Measurements from ENCODE around the gene KCTD1. TPM values are rescaled to one million over a fixed set of nuclear protein-coding genes. Genes with fewer than 3 reads are reported as not detected.
A peak's percentile ranks its signal among the peaks of the same experiment; 100 is the strongest.

The KCTD1 gene
- total and polyA plus RNA-seq, 5 donors: 31.4 to 51.8 (median 49.1) TPM

DNA sequence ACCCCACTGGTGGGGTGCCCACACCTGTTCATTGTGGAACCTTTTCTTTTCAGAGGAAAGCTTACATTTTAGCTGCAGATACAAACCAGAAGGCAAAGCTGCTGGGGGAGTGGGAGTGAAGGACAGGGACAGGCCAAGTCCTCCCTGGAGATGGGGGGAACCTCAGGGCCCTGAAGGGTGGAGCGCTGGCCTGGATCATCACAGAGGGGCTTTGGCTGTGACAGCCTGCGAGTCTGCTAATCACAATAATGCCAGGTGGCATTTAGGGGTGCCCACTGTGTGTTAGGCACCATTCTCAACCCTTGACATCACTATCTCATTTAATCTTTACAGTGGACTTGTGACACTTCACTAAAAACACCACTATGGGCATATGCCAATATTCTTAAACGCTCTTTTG, 27.4 kb downstream of the KCTD1 start:
- H3K27me3 ChIP-seq (ENCODE audit: control insufficient read depth, insufficient read depth): no peaks in the 10 kb centered on the region
- WGBS: 84% methylated on average over 3 of the region's 3 CpGs
- no peak overlapping the region for H3K4me3 ChIP-seq (ENCODE audit: low read length)
- H3K27ac ChIP-seq (ENCODE audit: low read length): peak overlapping the region; percentile 48
- ATAC-seq: no peak
- no peaks in the 10 kb centered on the region for H3K9me3 ChIP-seq (ENCODE audit: control insufficient read depth, low read length)
- intact Hi-C loops (cut with DNase I): no loop called here
- no peak for DNase-seq
- H3K4me1 ChIP-seq (ENCODE audit: control insufficient read depth, insufficient read depth, low read length): peaks cover 3% of the 10 kb centered on the region

GRCh38 chr18:26519114-26519513, 29.2 kb downstream of the KCTD1 start:
- H3K9me3 ChIP-seq (ENCODE audit: control insufficient read depth, low read length): no peaks in the 10 kb centered on the region
- ATAC-seq (no peak), DNase-seq (no peak)
- H3K4me3 ChIP-seq (ENCODE audit: low read length): no peak overlapping the region
- intact Hi-C loops (cut with DNase I): no loop called here
- peaks cover 5% of the 10 kb centered on the region for H3K4me1 ChIP-seq (ENCODE audit: control insufficient read depth, insufficient read depth, low read length)
- 81% methylated on average over 4 of the region's 4 CpGs for WGBS
- H3K27me3 ChIP-seq (ENCODE audit: control insufficient read depth, insufficient read depth): no peaks in the 10 kb centered on the region
- H3K27ac ChIP-seq (ENCODE audit: low read length): no peak overlapping the region

- ATAC-seq (peak; percentile 51 to 55), DNase-seq (no peak)
- intact Hi-C loops (cut with DNase I): no loop called here
- H3K4me1 ChIP-seq (ENCODE audit: control insufficient read depth, insufficient read depth, low read length): peaks cover 5% of the 10 kb centered on the region
- H3K9me3 ChIP-seq (ENCODE audit: control insufficient read depth, low read length): no peaks in the 10 kb centered on the region
- no peak overlapping the region for H3K4me3 ChIP-seq (ENCODE audit: low read length)
- peak overlapping the region; percentile 54 for H3K27ac ChIP-seq (ENCODE audit: low read length)
- no peaks in the 10 kb centered on the region for H3K27me3 ChIP-seq (ENCODE audit: control insufficient read depth, insufficient read depth)
- 49% methylated on average over 2 of the region's 2 CpGs for WGBS
Observed at GRCh38 chr18:26516964-26517363, 31.4 kb downstream of the KCTD1 start.

- WGBS: 82% methylated on average over 9 of the region's 9 CpGs
- Histone ChIP-seq H3K4me1 (ENCODE audit: control insufficient read depth, insufficient read depth, low read length) (peaks cover 10% of the 10 kb centered on the region), H3K9me3 (ENCODE audit: control insufficient read depth, low read length) (no peaks in the 10 kb centered on the region), H3K4me3 (ENCODE audit: low read length) (no peak overlapping the region), H3K27me3 (ENCODE audit: control insufficient read depth, insufficient read depth) (no peaks in the 10 kb centered on the region), H3K27ac (ENCODE audit: low read length) (peak overlapping the region; percentile 48)
- ATAC-seq (no peak), DNase-seq (no peak)
- intact Hi-C loops (cut with DNase I): no loop called here
Observed at GRCh38 chr18:26515643-26516487, 32.5 kb downstream of the KCTD1 start.

DNA sequence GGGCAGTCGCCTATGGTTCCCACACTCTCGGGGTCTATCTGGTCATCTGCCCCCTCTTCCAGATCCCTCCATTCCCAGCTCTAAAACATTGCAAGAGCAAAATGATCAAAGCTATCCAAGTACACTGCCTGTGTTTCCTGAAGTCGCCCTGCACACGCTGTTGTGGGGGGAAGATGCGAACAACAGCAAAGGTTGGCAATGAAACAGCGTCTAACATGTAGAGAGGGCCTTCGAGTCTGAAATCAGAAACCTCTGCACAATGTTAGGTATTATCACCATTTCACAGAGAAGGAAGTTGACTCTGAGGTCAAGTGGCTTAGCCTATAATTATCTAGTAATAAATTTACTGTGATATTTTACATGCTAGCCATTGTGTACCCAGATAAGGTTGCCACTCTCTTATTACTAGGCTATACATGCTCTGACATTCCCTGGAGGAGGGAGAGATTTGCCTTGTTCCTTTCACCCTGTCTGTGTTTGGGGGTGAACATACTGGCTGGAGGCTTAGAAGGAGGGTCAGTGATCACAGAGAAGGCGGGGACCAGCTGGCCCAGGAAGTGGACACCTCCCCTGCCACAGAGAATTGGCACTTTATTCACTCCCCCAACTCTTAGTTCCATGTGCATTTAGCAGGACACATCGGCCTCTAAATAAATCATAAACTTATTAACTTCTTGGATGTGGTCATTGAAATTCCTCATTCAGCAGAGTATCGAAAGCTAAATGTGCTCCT, 36.8 kb downstream of the KCTD1 start:
- H3K9me3 ChIP-seq (ENCODE audit: control insufficient read depth, low read length): no peaks in the 10 kb centered on the region
- H3K4me1 ChIP-seq (ENCODE audit: control insufficient read depth, insufficient read depth, low read length): peaks cover 11% of the 10 kb centered on the region
- DNase-seq (no peak), ATAC-seq (peak; percentile 60 to 68)
- WGBS: 45% methylated on average over 10 of the region's 10 CpGs
- no peaks in the 10 kb centered on the region for H3K27me3 ChIP-seq (ENCODE audit: control insufficient read depth, insufficient read depth)
- peak overlapping the region; percentile 93 for H3K27ac ChIP-seq (ENCODE audit: low read length)
- intact Hi-C loops (cut with DNase I): loop anchor here in 1 of 4 donors (5.0 kb wide), 1 partner anchor 36 kb away; the partner anchor contains the start of gene KCTD1
- H3K4me3 ChIP-seq (ENCODE audit: low read length): no peak overlapping the region

DNA sequence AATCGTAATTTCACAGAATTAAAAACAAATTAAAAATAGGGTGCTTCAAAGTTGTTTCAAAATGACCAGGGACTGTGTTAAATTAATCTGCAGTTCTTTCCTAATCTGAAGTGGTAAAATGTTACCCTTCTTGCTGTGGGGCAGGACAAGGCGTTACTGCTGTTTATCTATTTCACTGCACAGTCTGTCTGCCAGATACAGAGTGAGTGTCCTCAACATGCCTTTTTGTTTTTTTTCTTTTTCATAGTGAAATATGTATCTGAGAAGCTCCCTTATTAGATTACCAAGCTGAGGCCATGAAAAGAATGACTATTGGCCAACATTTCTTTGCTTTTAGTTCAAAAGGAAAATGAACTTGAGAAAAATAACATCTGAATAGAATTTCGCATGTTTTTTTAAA, 38.0 kb downstream of the KCTD1 start:
- peaks cover 7% of the 10 kb centered on the region for H3K4me1 ChIP-seq (ENCODE audit: control insufficient read depth, insufficient read depth, low read length)
- no peaks in the 10 kb centered on the region for H3K27me3 ChIP-seq (ENCODE audit: control insufficient read depth, insufficient read depth)
- ATAC-seq (peak; percentile 77 to 84), DNase-seq (no peak)
- intact Hi-C loops (cut with DNase I): loop anchor here in 1 of 4 donors (5.0 kb wide), 1 partner anchor 37 kb away; the partner anchor contains the start of gene KCTD1
- no peaks in the 10 kb centered on the region for H3K9me3 ChIP-seq (ENCODE audit: control insufficient read depth, low read length)
- 35% methylated on average over 3 of the region's 3 CpGs for whole genome bisulfite sequencing
- H3K27ac ChIP-seq (ENCODE audit: low read length): no peak overlapping the region
- H3K4me3 ChIP-seq (ENCODE audit: low read length): peak overlapping the region; percentile 16

GRCh38 chr18:26506012-26506411, 42.3 kb downstream of the KCTD1 start:
- Histone ChIP-seq H3K4me3 (ENCODE audit: low read length) (no peak overlapping the region), H3K27ac (ENCODE audit: low read length) (no peak overlapping the region), H3K4me1 (ENCODE audit: control insufficient read depth, insufficient read depth, low read length) (peaks cover 1% of the 10 kb centered on the region), H3K9me3 (ENCODE audit: control insufficient read depth, low read length) (no peaks in the 10 kb centered on the region), H3K27me3 (ENCODE audit: control insufficient read depth, insufficient read depth) (no peaks in the 10 kb centered on the region)
- 88% methylated on average over 8 of the region's 8 CpGs for WGBS
- ATAC-seq (no peak), DNase-seq (no peak)
- intact Hi-C loops (cut with DNase I): no loop called here

GRCh38 chr18:26504831-26505230, 43.5 kb downstream of the KCTD1 start:
- no peak overlapping the region for H3K27ac ChIP-seq (ENCODE audit: low read length)
- no peaks in the 10 kb centered on the region for H3K9me3 ChIP-seq (ENCODE audit: control insufficient read depth, low read length)
- H3K4me1 ChIP-seq (ENCODE audit: control insufficient read depth, insufficient read depth, low read length): no peaks in the 10 kb centered on the region
- H3K4me3 ChIP-seq (ENCODE audit: low read length): no peak overlapping the region
- no peaks in the 10 kb centered on the region for H3K27me3 ChIP-seq (ENCODE audit: control insufficient read depth, insufficient read depth)
- ATAC-seq (no peak), DNase-seq (no peak)
- WGBS: 35% methylated on average over 3 of the region's 3 CpGs
- intact Hi-C loops (cut with DNase I): no loop called here

- no peak overlapping the region for H3K27ac ChIP-seq (ENCODE audit: low read length)
- 43% methylated on average over 7 of the region's 7 CpGs for WGBS
- DNase-seq (no peak), ATAC-seq (no peak)
- no peaks in the 10 kb centered on the region for H3K9me3 ChIP-seq (ENCODE audit: control insufficient read depth, low read length)
- H3K4me1 ChIP-seq (ENCODE audit: control insufficient read depth, insufficient read depth, low read length): no peaks in the 10 kb centered on the region
- intact Hi-C loops (cut with DNase I): no loop called here
- H3K27me3 ChIP-seq (ENCODE audit: control insufficient read depth, insufficient read depth): no peaks in the 10 kb centered on the region
- no peak overlapping the region for H3K4me3 ChIP-seq (ENCODE audit: low read length)
Observed at GRCh38 chr18:26503382-26503781, 45.0 kb downstream of the KCTD1 start.

DNA sequence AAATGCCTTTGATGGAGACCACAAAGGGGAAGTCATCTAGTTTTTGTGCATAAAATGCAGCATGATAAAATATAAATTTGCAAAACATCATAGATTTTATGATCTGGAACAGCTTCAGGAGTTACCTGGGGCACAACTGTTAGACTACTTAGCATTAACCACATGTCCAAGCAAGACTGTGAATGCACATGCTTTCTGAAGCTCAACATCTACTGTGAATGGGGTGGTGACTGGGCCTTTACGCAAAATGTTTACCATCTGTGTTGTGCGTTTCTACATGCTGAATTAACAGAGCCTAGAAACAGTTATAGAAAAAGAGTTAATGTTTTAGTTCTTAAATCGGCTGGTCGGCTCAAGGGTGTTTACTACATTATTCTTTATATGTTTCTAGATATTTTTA, 45.5 kb downstream of the KCTD1 start:
- no peak for DNase-seq
- WGBS: 81% methylated on average over 4 of the region's 4 CpGs
- H3K27ac ChIP-seq (ENCODE audit: low read length): no peak overlapping the region
- no peaks in the 10 kb centered on the region for H3K9me3 ChIP-seq (ENCODE audit: control insufficient read depth, low read length)
- no peaks in the 10 kb centered on the region for H3K4me1 ChIP-seq (ENCODE audit: control insufficient read depth, insufficient read depth, low read length)
- no peak overlapping the region for H3K4me3 ChIP-seq (ENCODE audit: low read length)
- H3K27me3 ChIP-seq (ENCODE audit: control insufficient read depth, insufficient read depth): no peaks in the 10 kb centered on the region
- no peak for ATAC-seq
- intact Hi-C loops (cut with DNase I): no loop called here

GRCh38 chr18:26497866-26498265, 50.5 kb downstream of the KCTD1 start:
- Histone ChIP-seq H3K9me3 (ENCODE audit: control insufficient read depth, low read length) (no peaks in the 10 kb centered on the region), H3K4me3 (ENCODE audit: low read length) (no peak overlapping the region), H3K27me3 (ENCODE audit: control insufficient read depth, insufficient read depth) (no peaks in the 10 kb centered on the region), H3K27ac (ENCODE audit: low read length) (no peak overlapping the region), H3K4me1 (ENCODE audit: control insufficient read depth, insufficient read depth, low read length) (no peaks in the 10 kb centered on the region)
- 90% methylated on average over 4 of the region's 4 CpGs for WGBS
- no peak for ATAC-seq
- no peak for DNase-seq
- intact Hi-C loops (cut with DNase I): no loop called here
